Activated CD8-positive, alpha-beta T cell treated with anti-CD3 and anti-CD28 coated beads, Interleukin-2, amount 10 ng/mL, durations not matched to agents 7 days and 5 days (primary cell): ENCODE data around the gene NTNG1. TPM values are rescaled to one million over a fixed set of nuclear protein-coding genes. Genes with fewer than 3 reads are reported as not detected.

Experiments used
- ATAC-seq: fragments of 150-1000 bp; cut with Tn5 transposase; one replicate; pipeline ENCODE4 v1.10.0; 2021; ENCODE audit warnings: moderate library complexity
- CTCF ChIA-PET: fragments of 350-600 bp; sonication (Branson Sonifier 250); formaldehyde crosslinking; loops from one replicate; lab custom pipeline; 2021; ENCODE audit warnings: antibody characterized with exemption; lab: Charles Lee
- POLR2A ChIA-PET: fragments of 350-600 bp; sonication (Branson Sonifier 250); formaldehyde crosslinking; loops from one replicate; lab custom pipeline; 2021; ENCODE audit warnings: antibody characterized with exemption; lab: Charles Lee
- DNase-seq: peaks from one replicate; pipeline ENCODE4 v3.0.0-alpha.2; 2020
- H3K27ac Mint-ChIP-seq: one replicate; pipeline ENCODE4 v1.8.0; 2021; ENCODE audit warnings: mild to moderate bottlenecking, mixed read lengths
- H3K27me3 Mint-ChIP-seq: one replicate; pipeline ENCODE4 v1.8.0; 2021; ENCODE audit warnings: low read depth, mixed read lengths
- H3K36me3 Mint-ChIP-seq: one replicate; pipeline ENCODE4 v1.8.0; 2021; ENCODE audit warnings: low read depth, mixed read lengths
- H3K4me1 Mint-ChIP-seq: one replicate; pipeline ENCODE4 v1.8.0; 2021; ENCODE audit warnings: low read depth, mixed read lengths
- H3K4me3 Mint-ChIP-seq: one replicate; pipeline ENCODE4 v1.8.0; 2021; ENCODE audit warnings: mild to moderate bottlenecking, mixed read lengths
- H3K9me3 Mint-ChIP-seq: one replicate; pipeline ENCODE4 v1.8.0; 2022; ENCODE audit warnings: mixed read lengths; ENCODE audit not compliant: insufficient read depth
- total RNA-seq, 2 experiments: library from RNA; stranded (reverse); gene quantifications; one replicate each; pipeline ENCODE4 v1.2.3, GENCODE V29; 2021

Gene NTNG1
- total RNA-seq, 2 experiments from 2014 or later, result not detected

DNA sequence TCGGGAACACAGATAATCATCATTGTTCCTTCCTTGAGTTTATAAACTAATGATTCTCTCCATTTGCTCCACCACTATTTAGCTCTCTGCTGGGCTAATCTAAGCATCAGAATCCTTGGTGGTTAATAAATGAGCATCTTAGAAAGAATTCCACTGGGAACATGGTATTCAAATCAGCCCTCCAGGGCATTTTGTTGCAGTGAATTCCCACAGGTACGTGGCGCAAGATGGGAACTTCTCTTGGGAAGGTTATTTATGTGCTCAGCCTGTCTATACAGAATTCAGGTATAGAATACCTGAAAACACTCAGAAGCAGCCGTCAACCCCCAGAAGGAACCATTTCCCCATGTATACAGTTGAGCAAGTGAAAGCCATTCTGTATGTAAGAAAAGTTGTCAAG lies 131.5 kb downstream of the NTNG1 start:
- H3K4me1 Mint-ChIP-seq, result no peaks in the 10 kb centered on the region
- H3K27me3 Mint-ChIP-seq, result no peaks in the 10 kb centered on the region
- DNase-seq, result no peak
- H3K4me3 Mint-ChIP-seq, result no peak overlapping the region
- no peak overlapping the region for H3K27ac Mint-ChIP-seq
- no peaks in the 10 kb centered on the region for H3K36me3 Mint-ChIP-seq
- ChIA-PET CTCF (no interaction called here), POLR2A (no interaction called here)
- ATAC-seq, result no peak
- H3K9me3 Mint-ChIP-seq, result no peaks in the 10 kb centered on the region

GRCh38 chr1:107273515-107273914 lies 132.7 kb downstream of the NTNG1 start:
- CTCF ChIA-PET, result no interaction called here
- POLR2A ChIA-PET, result no interaction called here
- Mint-ChIP-seq H3K4me1 (no peaks in the 10 kb centered on the region), H3K36me3 (no peaks in the 10 kb centered on the region), H3K27me3 (no peaks in the 10 kb centered on the region), H3K9me3 (no peaks in the 10 kb centered on the region), H3K27ac (no peak overlapping the region), H3K4me3 (no peak overlapping the region)
- DNase-seq (no peak), ATAC-seq (no peak)

GRCh38 chr1:107274227-107274626 lies 133.4 kb downstream of the NTNG1 start:
- ChIA-PET POLR2A (no interaction called here), CTCF (no interaction called here)
- no peak overlapping the region for H3K27ac Mint-ChIP-seq
- H3K4me3 Mint-ChIP-seq, result no peak overlapping the region
- ATAC-seq (no peak), DNase-seq (no peak)
- no peaks in the 10 kb centered on the region for H3K4me1 Mint-ChIP-seq
- no peaks in the 10 kb centered on the region for H3K36me3 Mint-ChIP-seq
- H3K9me3 Mint-ChIP-seq, result no peaks in the 10 kb centered on the region
- H3K27me3 Mint-ChIP-seq, result no peaks in the 10 kb centered on the region

- ChIA-PET POLR2A (no interaction called here), CTCF (no interaction called here)
- no peak for ATAC-seq
- Mint-ChIP-seq H3K4me3 (no peak overlapping the region), H3K9me3 (no peaks in the 10 kb centered on the region), H3K27ac (no peak overlapping the region), H3K36me3 (no peaks in the 10 kb centered on the region), H3K4me1 (no peaks in the 10 kb centered on the region), H3K27me3 (no peaks in the 10 kb centered on the region)
- DNase-seq, result no peak
Measured at GRCh38 chr1:107276247-107276646, 135.4 kb downstream of the NTNG1 start.

DNA sequence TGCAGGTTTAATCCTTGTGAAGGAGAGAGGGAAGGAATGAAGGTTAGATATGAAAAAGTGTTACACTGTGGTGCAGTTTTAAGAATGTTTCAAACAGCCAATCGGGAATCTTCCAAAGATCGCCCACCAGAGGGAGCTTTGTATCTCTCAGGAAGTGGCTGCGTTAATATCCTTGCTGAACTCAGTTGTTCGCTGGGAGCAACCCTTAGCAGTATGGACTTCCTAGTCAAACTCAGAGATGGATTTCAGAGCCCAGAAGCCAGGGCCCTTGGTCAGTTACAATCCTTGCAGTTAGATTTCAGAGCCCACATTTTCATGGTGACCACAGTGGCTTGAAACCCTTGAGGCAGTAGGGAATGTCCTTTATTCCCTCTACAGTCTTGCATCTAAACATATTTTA lies 136.2 kb downstream of the NTNG1 start:
- DNase-seq (peak; percentile 20), ATAC-seq (no peak)
- Mint-ChIP-seq H3K27me3 (no peaks in the 10 kb centered on the region), H3K4me3 (no peak overlapping the region), H3K9me3 (no peaks in the 10 kb centered on the region), H3K36me3 (no peaks in the 10 kb centered on the region), H3K4me1 (no peaks in the 10 kb centered on the region), H3K27ac (no peak overlapping the region)
- CTCF ChIA-PET, result no interaction called here
- POLR2A ChIA-PET, result no interaction called here

- DNase-seq (no peak), ATAC-seq (no peak)
- Mint-ChIP-seq H3K36me3 (no peaks in the 10 kb centered on the region), H3K27ac (no peak overlapping the region), H3K4me3 (no peak overlapping the region), H3K27me3 (no peaks in the 10 kb centered on the region), H3K9me3 (no peaks in the 10 kb centered on the region), H3K4me1 (no peaks in the 10 kb centered on the region)
- ChIA-PET CTCF (no interaction called here), POLR2A (no interaction called here)
Measured at GRCh38 chr1:107286125-107286524, 145.3 kb downstream of the NTNG1 start.

- ChIA-PET POLR2A (no interaction called here), CTCF (no interaction called here)
- DNase-seq, result no peak
- no peaks in the 10 kb centered on the region for H3K4me1 Mint-ChIP-seq
- H3K9me3 Mint-ChIP-seq, result no peaks in the 10 kb centered on the region
- no peak overlapping the region for H3K27ac Mint-ChIP-seq
- H3K4me3 Mint-ChIP-seq, result no peak overlapping the region
- peaks cover 2% of the 10 kb centered on the region for H3K27me3 Mint-ChIP-seq
- no peak for ATAC-seq
- H3K36me3 Mint-ChIP-seq, result no peaks in the 10 kb centered on the region
Measured at GRCh38 chr1:107291987-107292386, 151.1 kb downstream of the NTNG1 start.

- no peaks in the 10 kb centered on the region for H3K36me3 Mint-ChIP-seq
- ATAC-seq, result no peak
- no peak for DNase-seq
- no peak overlapping the region for H3K4me3 Mint-ChIP-seq
- no peaks in the 10 kb centered on the region for H3K9me3 Mint-ChIP-seq
- H3K27ac Mint-ChIP-seq, result no peak overlapping the region
- ChIA-PET POLR2A (no interaction called here), CTCF (no interaction called here)
- peaks cover 2% of the 10 kb centered on the region for H3K27me3 Mint-ChIP-seq
- H3K4me1 Mint-ChIP-seq, result no peaks in the 10 kb centered on the region
Measured at GRCh38 chr1:107293901-107294613, 153.2 kb downstream of the NTNG1 start.

- CTCF ChIA-PET, result no interaction called here
- H3K4me1 Mint-ChIP-seq, result no peaks in the 10 kb centered on the region
- DNase-seq, result no peak
- POLR2A ChIA-PET, result no interaction called here
- peaks cover 2% of the 10 kb centered on the region for H3K27me3 Mint-ChIP-seq
- no peaks in the 10 kb centered on the region for H3K36me3 Mint-ChIP-seq
- no peaks in the 10 kb centered on the region for H3K9me3 Mint-ChIP-seq
- H3K27ac Mint-ChIP-seq, result no peak overlapping the region
- ATAC-seq, result no peak
- no peak overlapping the region for H3K4me3 Mint-ChIP-seq
Measured at GRCh38 chr1:107294686-107295085, 153.8 kb downstream of the NTNG1 start.

DNA sequence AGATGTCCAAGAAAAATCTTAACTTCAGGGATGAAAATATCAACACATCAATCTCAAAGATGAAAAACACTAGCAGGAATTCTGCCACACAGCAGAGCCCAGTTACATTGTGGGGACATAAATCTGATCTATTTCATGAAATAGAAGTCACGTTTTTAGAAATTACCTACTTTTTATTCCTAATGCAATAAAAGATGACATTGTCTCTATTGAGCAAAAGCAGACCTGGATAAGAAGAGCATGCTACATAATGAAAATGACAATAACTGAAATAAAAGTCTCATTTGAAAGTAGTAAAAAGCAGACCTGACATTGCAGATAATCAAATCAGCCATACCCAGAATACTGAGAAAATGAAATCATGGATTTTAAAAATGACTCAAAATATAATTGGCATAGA lies 156.8 kb downstream of the NTNG1 start:
- DNase-seq (no peak), ATAC-seq (no peak)
- Mint-ChIP-seq H3K27me3 (peaks cover 2% of the 10 kb centered on the region), H3K4me1 (no peaks in the 10 kb centered on the region), H3K27ac (no peak overlapping the region), H3K4me3 (no peak overlapping the region), H3K36me3 (no peaks in the 10 kb centered on the region), H3K9me3 (no peaks in the 10 kb centered on the region)
- ChIA-PET POLR2A (no interaction called here), CTCF (no interaction called here)

GRCh38 chr1:107298526-107298925 lies 157.7 kb downstream of the NTNG1 start:
- ATAC-seq (no peak), DNase-seq (no peak)
- Mint-ChIP-seq H3K4me1 (no peaks in the 10 kb centered on the region), H3K27me3 (peaks cover 2% of the 10 kb centered on the region), H3K9me3 (no peaks in the 10 kb centered on the region), H3K36me3 (no peaks in the 10 kb centered on the region), H3K27ac (no peak overlapping the region), H3K4me3 (no peak overlapping the region)
- CTCF ChIA-PET, result no interaction called here
- POLR2A ChIA-PET, result no interaction called here

- Mint-ChIP-seq H3K36me3 (no peaks in the 10 kb centered on the region), H3K27me3 (peaks cover 2% of the 10 kb centered on the region), H3K4me1 (no peaks in the 10 kb centered on the region), H3K27ac (no peak overlapping the region), H3K9me3 (no peaks in the 10 kb centered on the region), H3K4me3 (no peak overlapping the region)
- POLR2A ChIA-PET, result no interaction called here
- ATAC-seq (no peak), DNase-seq (no peak)
- CTCF ChIA-PET, result no interaction called here
Measured at GRCh38 chr1:107299521-107299920, 158.7 kb downstream of the NTNG1 start.

GRCh38 chr1:107309962-107310361 lies 169.1 kb downstream of the NTNG1 start:
- DNase-seq (no peak), ATAC-seq (no peak)
- H3K27me3 Mint-ChIP-seq, result no peaks in the 10 kb centered on the region
- no peak overlapping the region for H3K4me3 Mint-ChIP-seq
- CTCF ChIA-PET, result no interaction called here
- H3K27ac Mint-ChIP-seq, result no peak overlapping the region
- H3K9me3 Mint-ChIP-seq, result no peaks in the 10 kb centered on the region
- H3K36me3 Mint-ChIP-seq, result no peaks in the 10 kb centered on the region
- POLR2A ChIA-PET, result no interaction called here
- H3K4me1 Mint-ChIP-seq, result no peaks in the 10 kb centered on the region
